Activated CD4-positive, alpha-beta T cell treated with anti-CD3 and anti-CD28 coated beads, Interleukin-2, amount 10 ng/mL, durations not matched to agents 24 days and 14 days (primary cell): ENCODE measurements around the gene HBG1. TPM values are rescaled to one million over a fixed set of nuclear protein-coding genes. Genes with fewer than 3 reads are reported as not detected.
"Not testable (repeated sequence)": the region's sequence is repeated elsewhere in the genome, so short reads cannot be mapped to it uniquely, and the experiment has no call there.

ENCODE experiments used
- DNase-seq: peaks from one replicate; pipeline ENCODE4 v3.0.0; 2022
- H3K27ac Mint-ChIP-seq: one replicate; pipeline ENCODE4 v1.8.0; 2022; ENCODE audit warnings: mild to moderate bottlenecking, mixed read lengths
- H3K27me3 Mint-ChIP-seq: one replicate; pipeline ENCODE4 v1.8.0; 2022; ENCODE audit warnings: mixed read lengths
- H3K36me3 Mint-ChIP-seq: one replicate; pipeline ENCODE4 v1.8.0; 2022; ENCODE audit warnings: low read depth, mild to moderate bottlenecking, mixed read lengths
- H3K4me1 Mint-ChIP-seq: one replicate; pipeline ENCODE4 v1.8.0; 2021; ENCODE audit warnings: mixed read lengths
- H3K4me3 Mint-ChIP-seq: one replicate; pipeline ENCODE4 v1.8.0; 2022; ENCODE audit warnings: mild to moderate bottlenecking, moderate library complexity, mixed read lengths
- H3K9me3 Mint-ChIP-seq: one replicate; pipeline ENCODE4 v1.8.0; 2021; ENCODE audit warnings: mixed read lengths
- intact Hi-C: fragments of 100-400 bp; cut with micrococcal nuclease; formaldehyde crosslinking; loops from one replicate; pipeline ENCODE4 v1.15.1; 2023
- total RNA-seq: library from RNA; stranded (reverse); gene quantifications from 2 replicates; pipeline ENCODE4 v1.2.3, GENCODE V29; 2022

The HBG1 gene
- total RNA-seq = not detected in 2 replicates

GRCh38 chr11:5249807-5250396 lies at the start of gene HBG1:
Gene HBG1, minus strand, starts transcription at chr11:5249857. Its CDS starts 53 bp downstream, at chr11:5249804.
- intact Hi-C loops, H3K9me3 Mint-ChIP-seq, H3K4me3 Mint-ChIP-seq, H3K27me3 Mint-ChIP-seq, H3K36me3 Mint-ChIP-seq, DNase-seq, H3K27ac Mint-ChIP-seq, H3K4me1 Mint-ChIP-seq: not testable (repeated sequence)

DNA sequence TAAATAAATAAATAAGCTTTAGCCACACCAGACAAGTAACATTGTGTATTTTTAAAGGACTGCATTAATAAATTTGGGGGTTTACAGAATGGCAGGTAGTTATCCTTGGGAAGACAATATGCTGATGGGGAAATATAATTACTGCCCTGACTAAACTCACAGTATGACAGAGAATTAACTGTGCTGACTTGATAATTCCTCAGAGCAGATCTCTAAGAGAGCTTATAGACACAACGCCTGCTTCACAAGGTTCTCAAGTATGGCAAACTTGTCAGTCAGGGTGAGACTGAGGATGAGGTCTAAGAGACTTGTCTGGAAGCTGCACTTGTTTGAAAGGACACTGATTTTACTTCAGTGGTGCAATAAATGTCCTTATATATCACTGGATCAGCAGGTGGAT lies 48.8 kb upstream of the HBG1 start:
- H3K27ac Mint-ChIP-seq = no peak overlapping the region
- peaks cover 4% of the 10 kb centered on the region for H3K27me3 Mint-ChIP-seq
- no peak for DNase-seq
- no peaks in the 10 kb centered on the region for H3K4me1 Mint-ChIP-seq
- no peak overlapping the region for H3K4me3 Mint-ChIP-seq
- H3K9me3 Mint-ChIP-seq = no peaks in the 10 kb centered on the region
- intact Hi-C loops = no loop called here
- H3K36me3 Mint-ChIP-seq = no peaks in the 10 kb centered on the region

DNA sequence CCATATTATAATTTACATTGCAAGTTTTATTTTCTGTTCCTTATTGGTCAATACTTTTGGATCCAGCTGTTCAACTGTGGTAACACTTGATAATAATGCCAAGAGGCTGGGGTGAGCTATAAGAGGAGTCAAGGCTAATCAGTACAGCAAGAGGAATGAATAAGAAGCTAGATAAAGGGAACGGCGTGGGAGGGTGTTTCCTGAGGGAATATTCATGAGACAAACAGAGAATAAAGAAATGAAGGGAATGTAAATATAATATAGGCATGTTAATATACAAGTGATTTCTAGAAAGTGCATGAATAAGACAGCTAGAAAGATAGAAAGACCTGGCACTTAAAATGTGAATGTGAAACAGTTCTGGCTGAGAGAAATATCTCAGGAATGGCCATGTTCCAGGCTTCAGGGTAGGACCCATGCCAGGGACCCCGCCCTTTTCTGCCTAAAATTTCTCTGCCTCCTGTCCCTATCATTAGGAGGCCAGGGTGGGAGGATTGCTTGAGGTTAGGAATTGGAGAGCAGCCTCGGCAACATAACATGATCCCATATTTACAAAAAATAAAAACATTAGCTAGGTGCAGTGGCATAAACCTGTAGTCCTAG lies 48.2 kb upstream of the HBG1 start:
- no peaks in the 10 kb centered on the region for H3K9me3 Mint-ChIP-seq
- H3K36me3 Mint-ChIP-seq = no peaks in the 10 kb centered on the region
- peaks cover 4% of the 10 kb centered on the region for H3K27me3 Mint-ChIP-seq
- no peak for DNase-seq
- intact Hi-C loops = no loop called here
- H3K4me1 Mint-ChIP-seq = no peaks in the 10 kb centered on the region
- H3K27ac Mint-ChIP-seq = no peak overlapping the region
- H3K4me3 Mint-ChIP-seq = no peak overlapping the region

- H3K27ac Mint-ChIP-seq, H3K9me3 Mint-ChIP-seq, H3K4me3 Mint-ChIP-seq, H3K27me3 Mint-ChIP-seq, H3K4me1 Mint-ChIP-seq, H3K36me3 Mint-ChIP-seq, intact Hi-C loops, DNase-seq: not testable (repeated sequence)
Measured at GRCh38 chr11:5294342-5294995, 44.8 kb upstream of the HBG1 start.

- peaks cover 4% of the 10 kb centered on the region for H3K27me3 Mint-ChIP-seq
- intact Hi-C loops = no loop called here
- DNase-seq = no peak
- no peak overlapping the region for H3K27ac Mint-ChIP-seq
- no peaks in the 10 kb centered on the region for H3K36me3 Mint-ChIP-seq
- H3K4me1 Mint-ChIP-seq = no peaks in the 10 kb centered on the region
- H3K4me3 Mint-ChIP-seq = no peak overlapping the region
- no peaks in the 10 kb centered on the region for H3K9me3 Mint-ChIP-seq
Measured at GRCh38 chr11:5293028-5293427, 43.4 kb upstream of the HBG1 start.

- H3K27ac Mint-ChIP-seq = no peak overlapping the region
- H3K27me3 Mint-ChIP-seq = no peaks in the 10 kb centered on the region
- DNase-seq = no peak
- intact Hi-C loops = no loop called here
- H3K4me1 Mint-ChIP-seq = no peaks in the 10 kb centered on the region
- no peak overlapping the region for H3K4me3 Mint-ChIP-seq
- no peaks in the 10 kb centered on the region for H3K9me3 Mint-ChIP-seq
- H3K36me3 Mint-ChIP-seq = no peaks in the 10 kb centered on the region
Measured at GRCh38 chr11:5291207-5291838, 41.7 kb upstream of the HBG1 start.

GRCh38 chr11:5290106-5290505 lies 40.4 kb upstream of the HBG1 start:
- Mint-ChIP-seq H3K27ac (no peak overlapping the region), H3K4me3 (no peak overlapping the region), H3K4me1 (no peaks in the 10 kb centered on the region), H3K36me3 (no peaks in the 10 kb centered on the region), H3K27me3 (no peaks in the 10 kb centered on the region), H3K9me3 (no peaks in the 10 kb centered on the region)
- intact Hi-C loops = no loop called here
- DNase-seq = no peak

- Mint-ChIP-seq H3K9me3 (no peaks in the 10 kb centered on the region), H3K4me3 (no peak overlapping the region), H3K36me3 (no peaks in the 10 kb centered on the region), H3K27ac (no peak overlapping the region), H3K4me1 (no peaks in the 10 kb centered on the region), H3K27me3 (no peaks in the 10 kb centered on the region)
- no peak for DNase-seq
- intact Hi-C loops = no loop called here
Measured at GRCh38 chr11:5289696-5290095, 40.0 kb upstream of the HBG1 start.

GRCh38 chr11:5288906-5289550 lies 39.4 kb upstream of the HBG1 start:
- H3K27ac Mint-ChIP-seq = no peak overlapping the region
- H3K4me1 Mint-ChIP-seq = no peaks in the 10 kb centered on the region
- H3K36me3 Mint-ChIP-seq = no peaks in the 10 kb centered on the region
- H3K9me3 Mint-ChIP-seq = no peaks in the 10 kb centered on the region
- no peaks in the 10 kb centered on the region for H3K27me3 Mint-ChIP-seq
- H3K4me3 Mint-ChIP-seq = no peak overlapping the region
- no peak for DNase-seq
- intact Hi-C loops = no loop called here

- H3K4me3 Mint-ChIP-seq = no peak overlapping the region
- H3K27me3 Mint-ChIP-seq = no peaks in the 10 kb centered on the region
- no peaks in the 10 kb centered on the region for H3K36me3 Mint-ChIP-seq
- H3K9me3 Mint-ChIP-seq = no peaks in the 10 kb centered on the region
- H3K4me1 Mint-ChIP-seq = no peaks in the 10 kb centered on the region
- no peak for DNase-seq
- no peak overlapping the region for H3K27ac Mint-ChIP-seq
- intact Hi-C loops = no loop called here
Measured at GRCh38 chr11:5288108-5288905, 38.6 kb upstream of the HBG1 start.

GRCh38 chr11:5286901-5287300 lies 37.2 kb upstream of the HBG1 start:
- H3K27me3 Mint-ChIP-seq = no peaks in the 10 kb centered on the region
- intact Hi-C loops = no loop called here
- H3K27ac Mint-ChIP-seq = no peak overlapping the region

GRCh38 chr11:5286351-5286750 lies 36.7 kb upstream of the HBG1 start:
- Mint-ChIP-seq H3K36me3 (no peaks in the 10 kb centered on the region), H3K4me3 (no peak overlapping the region), H3K27me3 (no peaks in the 10 kb centered on the region), H3K9me3 (no peaks in the 10 kb centered on the region), H3K4me1 (no peaks in the 10 kb centered on the region), H3K27ac (no peak overlapping the region)
- intact Hi-C loops = no loop called here
- DNase-seq = no peak

More at GRCh38 chr11:5286901-5287300, 37.2 kb upstream of the HBG1 start:
- Mint-ChIP-seq H3K4me1 (no peaks in the 10 kb centered on the region), H3K9me3 (no peaks in the 10 kb centered on the region), H3K4me3 (no peak overlapping the region), H3K36me3 (no peaks in the 10 kb centered on the region)
- DNase-seq = no peak

GRCh38 chr11:5285703-5286340 lies 36.2 kb upstream of the HBG1 start:
- intact Hi-C loops = no loop called here
- Mint-ChIP-seq H3K4me3 (no peak overlapping the region), H3K4me1 (no peaks in the 10 kb centered on the region), H3K9me3 (no peaks in the 10 kb centered on the region), H3K36me3 (no peaks in the 10 kb centered on the region), H3K27me3 (no peaks in the 10 kb centered on the region), H3K27ac (no peak overlapping the region)
- DNase-seq = no peak
